ENCODE data around the gene NUDT4B.
"Not testable (repeated sequence)": the region's sequence is repeated elsewhere in the genome, so short reads cannot be mapped to it uniquely, and the experiment has no call there.

NUDT4B gene

GRCh38 chr1:148748563-148749334, at the start of gene NUDT4B:
NUDT4B (plus strand) TSS chr1:148748774; CDS start chr1:148748953, 179 bp downstream.
- DNase-seq = not testable (repeated sequence)

- DNase-seq = not testable (repeated sequence)
Measured at GRCh38 chr1:148699357-148699756, 49.2 kb upstream of the NUDT4B start.

- not testable (repeated sequence) for DNase-seq
Measured at GRCh38 chr1:148702242-148702641, 46.3 kb upstream of the NUDT4B start.

- not testable (repeated sequence) for DNase-seq
Measured at GRCh38 chr1:148703973-148704591, 44.5 kb upstream of the NUDT4B start.

GRCh38 chr1:148705316-148705948, 43.1 kb upstream of the NUDT4B start:
- not testable (repeated sequence) for DNase-seq

- not testable (repeated sequence) for DNase-seq
Measured at GRCh38 chr1:148708779-148709333, 39.7 kb upstream of the NUDT4B start.

- DNase-seq = not testable (repeated sequence)
Measured at GRCh38 chr1:148710772-148711523, 37.6 kb upstream of the NUDT4B start.

GRCh38 chr1:148712353-148712752, 36.2 kb upstream of the NUDT4B start:
- not testable (repeated sequence) for DNase-seq

- not testable (repeated sequence) for DNase-seq
Measured at GRCh38 chr1:148715518-148715917, 33.1 kb upstream of the NUDT4B start.

GRCh38 chr1:148716966-148717520, 31.5 kb upstream of the NUDT4B start:
- DNase-seq = not testable (repeated sequence)

- not testable (repeated sequence) for DNase-seq
Measured at GRCh38 chr1:148720918-148721317, 27.7 kb upstream of the NUDT4B start.

- DNase-seq = not testable (repeated sequence)
Measured at GRCh38 chr1:148722758-148723157, 25.8 kb upstream of the NUDT4B start.

- not testable (repeated sequence) for DNase-seq
Measured at GRCh38 chr1:148723515-148723914, 25.1 kb upstream of the NUDT4B start.

- not testable (repeated sequence) for DNase-seq
Measured at GRCh38 chr1:148724872-148725271, 23.7 kb upstream of the NUDT4B start.

GRCh38 chr1:148727862-148728261, 20.7 kb upstream of the NUDT4B start:
- DNase-seq = not testable (repeated sequence)

- not testable (repeated sequence) for DNase-seq
Measured at GRCh38 chr1:148729128-148729527, 19.4 kb upstream of the NUDT4B start.

- DNase-seq = not testable (repeated sequence)
Measured at GRCh38 chr1:148729541-148729940, 19.0 kb upstream of the NUDT4B start.

GRCh38 chr1:148732277-148732676, 16.3 kb upstream of the NUDT4B start:
- not testable (repeated sequence) for DNase-seq

GRCh38 chr1:148733585-148734310, 14.8 kb upstream of the NUDT4B start:
- DNase-seq = not testable (repeated sequence)

- DNase-seq = not testable (repeated sequence)
Measured at GRCh38 chr1:148734311-148734662, 14.3 kb upstream of the NUDT4B start.

GRCh38 chr1:148735538-148735937, 13.0 kb upstream of the NUDT4B start:
- DNase-seq = not testable (repeated sequence)

Data from activated T-cell treated with anti-CD3 and anti-CD28 coated beads, Interleukin-2, amount 50 U/mL, for 1 hour (primary cell).